NCI-H2196 (cell line): ENCODE results near the gene CUL2.

Experiments used
- DNase-seq: peaks from one replicate; lab custom pipeline; 2025; ENCODE audit not compliant: unreplicated experiment; lab: John Stamatoyannopoulos, UW

Gene CUL2

DNA sequence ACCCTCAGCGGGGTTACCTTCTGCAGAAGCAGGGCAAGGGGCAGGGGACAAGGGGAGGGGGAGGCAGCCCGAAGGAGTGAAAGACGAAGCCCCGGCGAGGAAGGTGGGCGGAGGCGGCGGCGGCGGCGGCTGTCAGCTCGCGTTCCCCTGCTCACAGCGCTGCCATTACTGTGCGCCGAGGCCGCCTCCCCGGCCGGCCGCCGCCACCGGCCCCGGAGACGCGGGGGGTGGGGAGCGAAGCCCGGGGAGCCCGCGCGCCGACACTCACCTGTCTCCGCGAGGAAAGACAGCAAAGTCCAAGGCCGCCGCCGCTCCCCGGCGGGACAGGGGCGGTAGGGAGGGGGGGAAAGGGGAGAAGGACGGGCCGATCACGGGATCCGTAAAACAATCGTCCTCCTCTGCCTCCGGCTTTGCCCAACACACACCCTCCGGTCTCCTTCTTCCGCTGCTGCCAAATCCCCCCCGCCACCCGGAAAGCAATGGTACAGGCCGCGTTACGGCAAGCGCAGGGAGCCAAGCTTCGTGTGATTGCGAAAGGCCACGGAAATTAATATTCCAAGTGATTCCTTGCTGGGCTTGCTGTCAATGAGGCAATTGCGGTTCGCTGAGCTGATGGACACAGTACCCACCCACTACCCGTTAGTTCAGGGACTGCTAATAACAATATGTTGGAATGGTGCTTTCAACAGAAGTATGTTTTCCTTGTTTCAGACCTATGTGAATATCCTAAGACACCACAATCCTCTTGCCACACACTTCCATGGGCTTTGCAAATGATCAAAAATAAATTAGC, at the start of gene CUL2:
CUL2 (minus strand) TSS at position 180 of the 793 bp plus-strand sequence. CDS start 19,024 bp downstream, outside the sequence.
- peak; percentile 76 for DNase-seq

DNA sequence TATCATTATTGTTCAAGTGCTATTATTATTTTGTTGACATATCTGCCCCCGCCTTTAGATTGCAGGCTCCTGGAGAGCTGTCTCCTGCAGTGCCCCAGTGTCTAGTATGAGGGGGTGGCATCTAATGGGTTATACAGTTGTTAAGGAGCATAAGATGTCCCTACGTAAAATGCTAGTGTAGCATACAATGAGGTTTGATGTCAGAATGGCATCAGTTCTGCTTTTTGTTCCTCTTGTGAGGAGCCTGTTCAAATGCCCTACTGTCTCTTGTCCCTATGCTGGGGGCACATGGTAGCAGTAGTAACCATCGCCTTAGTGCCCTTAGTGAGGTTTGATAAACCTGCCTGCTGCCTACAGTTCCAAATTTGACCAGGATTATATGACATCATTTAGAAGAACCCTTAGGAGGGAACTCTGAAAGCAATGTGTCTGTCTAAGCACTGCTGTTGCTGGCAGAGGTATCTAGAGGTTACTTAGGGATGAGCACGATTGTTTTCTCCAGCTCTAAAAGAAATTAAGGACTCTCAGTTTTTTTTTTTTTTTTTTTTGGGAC, 46.2 kb upstream of the CUL2 start:
- DNase-seq: no peak

DNA sequence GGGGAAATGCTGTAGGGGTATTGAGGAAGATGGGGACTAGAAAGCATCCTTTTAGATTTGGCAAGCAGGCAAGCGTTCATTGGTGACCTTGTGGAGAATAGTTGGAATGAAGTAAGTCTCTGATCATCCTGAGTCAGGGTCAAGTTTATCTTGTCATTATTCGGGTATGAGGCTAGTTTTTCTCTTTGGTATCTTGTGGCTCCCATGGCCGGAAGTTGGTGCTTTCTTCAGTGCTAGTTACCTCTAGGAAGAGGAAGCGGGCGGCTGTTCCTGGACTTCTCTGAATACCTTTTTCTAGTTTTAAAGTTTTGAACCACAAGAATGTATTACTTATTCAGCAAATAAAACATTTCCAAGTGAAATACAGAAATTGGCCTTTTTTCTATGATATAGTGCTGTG, 45.7 kb upstream of the CUL2 start:
- DNase-seq: no peak

DNA sequence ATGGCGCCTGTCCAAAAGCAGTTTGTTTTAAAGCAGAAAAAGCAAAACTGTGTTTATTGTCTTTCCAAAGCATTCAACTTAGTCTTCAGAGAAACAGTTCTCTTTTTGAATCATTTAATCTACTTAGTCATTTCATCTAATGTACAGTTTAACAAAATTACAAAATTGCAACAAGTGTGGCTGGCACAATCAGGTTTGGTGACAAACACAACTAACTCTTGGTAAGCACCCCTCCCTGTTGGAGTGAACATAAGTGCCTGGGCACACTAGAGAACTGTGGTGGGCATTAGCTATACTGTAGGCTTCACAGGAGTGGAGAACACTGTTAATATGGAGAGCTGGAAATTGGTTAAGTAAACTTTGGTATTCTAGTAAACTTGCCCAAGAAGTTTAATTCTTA, 43.4 kb upstream of the CUL2 start:
- no peak for DNase-seq

DNA sequence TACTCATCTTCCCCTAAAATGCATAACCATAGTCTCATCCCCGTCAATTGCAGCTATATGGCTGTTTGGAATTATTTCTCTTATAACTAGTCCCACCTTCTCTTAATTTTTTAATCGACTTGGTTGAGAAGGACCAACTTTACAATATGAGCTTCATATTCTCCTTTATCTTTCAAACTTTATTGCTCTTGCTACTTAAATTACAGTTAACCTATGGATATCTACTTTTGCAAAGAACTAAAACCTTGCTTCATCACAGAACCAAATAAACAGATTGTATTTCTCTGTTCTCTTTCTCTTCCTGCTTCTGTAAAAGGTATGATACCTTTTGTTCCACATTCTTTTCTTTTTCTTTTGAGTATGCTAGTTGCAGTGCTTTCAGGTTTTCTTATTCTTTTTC, 42.6 kb upstream of the CUL2 start:
- DNase-seq: no peak

DNA sequence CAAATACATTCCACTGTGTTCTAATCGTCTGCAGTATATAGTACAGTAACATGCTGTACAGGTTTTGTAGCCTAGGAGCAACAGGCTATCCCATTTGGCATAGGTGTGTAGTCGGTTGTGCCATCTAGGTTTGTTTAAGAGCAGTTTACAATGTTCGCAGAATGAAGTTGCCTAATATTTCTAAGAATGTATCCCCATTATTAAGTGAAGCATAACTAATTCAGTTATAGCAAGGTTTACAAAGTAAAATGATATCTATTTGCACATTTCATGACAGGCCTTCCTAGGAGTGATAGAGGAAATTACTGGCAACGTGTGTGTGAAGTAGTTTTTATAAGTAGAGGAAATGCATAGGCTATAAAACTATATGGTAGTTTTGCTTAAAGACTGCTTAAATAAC, 40.5 kb upstream of the CUL2 start:
- peak; percentile 13 for DNase-seq

DNA sequence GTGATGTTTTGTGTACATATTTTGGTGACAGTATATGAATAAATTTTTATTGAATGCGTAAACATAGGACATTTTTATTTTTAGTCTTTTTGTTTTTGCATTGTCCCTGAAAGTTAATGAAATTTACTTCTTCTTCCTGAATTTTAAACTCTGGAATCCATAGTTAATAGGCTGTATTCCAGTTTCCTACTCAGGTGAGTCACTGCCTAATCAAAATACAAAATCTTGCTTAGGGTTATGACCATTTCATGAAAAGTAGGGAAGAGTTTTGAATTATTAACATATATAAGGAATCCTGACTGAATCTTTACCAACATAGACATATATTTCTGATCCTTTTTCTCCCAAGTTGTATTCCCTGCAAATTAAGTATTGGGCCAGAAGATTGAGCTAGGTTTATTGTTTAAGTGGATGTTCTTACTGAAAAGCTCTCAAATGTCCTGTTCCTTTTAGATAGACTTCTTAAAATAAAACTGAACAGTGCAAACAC, 39.1 kb upstream of the CUL2 start:
- DNase-seq: no peak

DNA sequence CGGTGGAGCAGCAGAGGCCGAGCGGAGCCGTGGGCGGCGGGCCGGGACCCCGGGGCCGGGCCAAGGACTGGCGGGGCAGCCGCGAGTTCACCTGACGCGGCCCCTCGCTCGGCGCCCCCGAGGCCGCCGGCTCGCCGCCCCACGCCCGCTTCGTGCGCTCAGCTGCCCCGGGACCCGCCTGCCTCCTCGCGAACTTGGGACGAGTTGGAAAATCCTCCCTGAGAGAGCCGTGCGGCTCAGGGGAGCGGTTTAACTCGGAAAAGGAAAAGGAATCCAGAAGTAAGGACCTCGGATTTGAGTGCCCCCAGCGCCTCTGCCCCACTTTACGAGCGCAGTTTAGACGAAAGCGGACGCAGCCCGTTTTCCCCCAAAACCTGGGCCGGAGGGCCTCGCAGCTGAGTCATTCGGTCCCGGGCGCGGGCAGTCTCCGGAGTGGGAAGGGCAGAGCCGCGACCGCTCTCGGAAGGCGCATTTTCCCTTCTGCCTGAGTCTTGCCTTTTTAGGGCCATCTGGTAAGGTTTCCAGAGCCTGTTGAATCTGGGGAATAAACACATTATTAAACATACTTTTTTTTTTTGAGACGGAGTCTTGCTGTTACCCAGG, 37.2 kb upstream of the CUL2 start:
- no peak for DNase-seq

DNA sequence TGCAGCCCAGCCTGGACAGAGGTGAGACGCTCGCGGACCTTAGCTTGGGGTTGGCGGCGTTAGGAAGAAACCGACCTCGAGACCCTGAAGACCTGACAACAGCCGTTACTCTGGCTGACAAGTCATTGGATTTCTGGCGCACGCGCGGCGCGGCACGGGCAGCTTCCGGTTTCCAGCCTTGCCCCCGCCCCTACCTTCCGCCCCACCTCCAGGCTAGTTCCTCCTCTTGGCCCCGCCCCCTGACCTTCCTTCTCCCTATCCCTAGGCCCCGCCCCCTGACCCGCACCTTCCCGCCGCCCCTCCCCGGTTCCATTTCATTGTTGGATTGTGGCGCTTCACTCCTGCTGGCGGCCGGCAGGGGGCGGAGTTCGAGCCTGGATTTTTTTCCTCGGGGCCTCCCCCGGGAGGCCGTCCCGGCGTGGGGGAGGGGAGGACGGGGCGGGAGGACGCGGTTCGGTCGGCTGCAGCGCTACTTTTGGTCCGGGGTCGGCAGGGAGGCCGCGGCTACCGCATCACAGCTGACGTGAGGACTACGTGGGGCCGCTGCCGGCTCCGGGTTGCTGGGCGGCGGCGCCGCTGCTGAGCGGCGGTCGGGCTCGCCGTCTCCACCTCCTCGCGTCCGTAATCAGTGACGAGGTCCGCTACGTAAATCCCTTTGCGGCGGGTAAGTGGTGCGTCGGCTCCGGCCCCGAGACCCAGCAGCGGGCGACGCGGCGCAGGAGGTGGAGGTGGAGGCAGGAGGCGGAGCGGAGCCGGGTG, 36.6 kb upstream of the CUL2 start, which contains the start of gene CREM:
CREM (plus strand) TSS at position 317 of the 759 bp plus-strand sequence. CDS start 10,990 bp downstream, outside the sequence.
- DNase-seq: peak; percentile 87

DNA sequence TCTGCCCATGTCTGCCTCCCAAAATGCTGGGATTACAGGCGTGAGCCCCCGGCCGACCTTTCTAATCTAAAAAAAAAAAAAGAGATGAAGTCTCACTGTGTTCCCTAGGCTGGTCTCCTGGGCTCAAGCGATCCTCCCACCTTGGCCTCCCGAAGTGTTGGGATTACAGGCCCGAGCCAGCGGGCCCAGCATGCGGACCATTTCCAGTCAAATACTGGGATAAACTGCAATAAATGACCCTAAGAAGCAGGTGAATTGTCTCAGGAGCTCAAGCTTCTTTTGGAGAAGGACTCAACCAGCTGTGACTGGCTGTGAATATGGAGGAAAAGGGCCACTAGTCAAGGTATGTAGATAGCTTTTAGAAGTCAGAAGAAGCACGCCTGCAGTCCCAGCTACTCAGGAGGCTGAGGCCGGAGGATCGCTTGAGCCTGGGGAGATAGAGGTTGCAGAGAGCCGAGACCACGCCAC, 36.0 kb upstream of the CUL2 start:
- no peak for DNase-seq

DNA sequence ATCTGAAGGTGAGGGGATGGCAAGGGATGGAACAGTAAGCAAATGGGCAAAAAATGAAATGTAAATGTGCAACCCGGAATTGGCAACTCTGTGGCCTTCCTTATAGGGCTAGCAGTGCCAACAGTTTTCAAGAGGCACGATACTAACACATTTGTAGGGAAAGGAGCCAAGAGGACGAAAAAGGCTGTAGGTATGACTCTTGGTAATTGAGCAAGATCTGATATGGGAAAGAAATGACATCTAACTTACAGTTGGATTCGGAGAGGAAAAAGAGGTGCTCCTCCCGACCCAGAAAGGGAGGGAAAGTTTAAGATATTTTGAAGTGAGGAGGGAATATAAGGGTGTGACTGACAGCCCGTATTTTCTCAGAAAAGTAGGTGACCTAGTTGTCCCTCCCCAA, 34.4 kb upstream of the CUL2 start:
- no peak for DNase-seq

DNA sequence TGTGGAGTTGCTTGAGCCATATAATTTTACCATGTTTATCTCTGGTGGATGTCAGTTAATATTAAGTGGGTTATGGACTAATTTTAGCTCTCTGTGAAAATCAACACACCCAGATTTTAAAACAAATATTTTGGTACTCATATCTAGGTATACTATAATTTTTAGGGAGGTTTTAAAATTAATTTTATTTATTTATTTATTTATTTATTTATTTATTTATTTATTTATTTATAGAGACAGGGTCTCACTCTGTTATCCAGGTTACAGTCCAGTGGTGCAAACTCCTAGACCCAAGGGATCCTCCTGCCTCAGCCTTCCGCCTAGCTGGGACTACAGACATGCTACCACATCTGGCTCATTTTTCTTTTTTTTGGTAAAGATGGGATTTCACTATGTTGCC, 29.2 kb upstream of the CUL2 start:
- DNase-seq: no peak

DNA sequence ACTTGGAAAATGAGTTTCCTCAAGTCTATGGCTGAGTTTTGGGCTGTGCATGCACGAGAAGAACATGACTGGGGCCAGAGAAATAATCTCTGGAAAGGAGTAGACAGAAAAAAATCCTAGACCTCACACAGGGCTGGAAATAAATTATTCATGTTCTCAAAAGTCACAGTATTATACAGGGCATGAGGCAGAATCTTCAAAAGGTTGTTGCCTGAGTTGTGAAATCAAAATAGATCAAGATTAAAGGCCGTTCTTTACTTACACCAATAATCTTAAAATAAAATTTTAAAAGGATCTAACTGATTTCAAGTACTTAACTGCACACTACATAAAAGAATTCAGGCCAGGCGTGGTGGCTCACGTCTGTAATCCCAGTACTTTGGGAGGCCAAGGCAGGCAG, 22.4 kb upstream of the CUL2 start:
- DNase-seq: no peak

DNA sequence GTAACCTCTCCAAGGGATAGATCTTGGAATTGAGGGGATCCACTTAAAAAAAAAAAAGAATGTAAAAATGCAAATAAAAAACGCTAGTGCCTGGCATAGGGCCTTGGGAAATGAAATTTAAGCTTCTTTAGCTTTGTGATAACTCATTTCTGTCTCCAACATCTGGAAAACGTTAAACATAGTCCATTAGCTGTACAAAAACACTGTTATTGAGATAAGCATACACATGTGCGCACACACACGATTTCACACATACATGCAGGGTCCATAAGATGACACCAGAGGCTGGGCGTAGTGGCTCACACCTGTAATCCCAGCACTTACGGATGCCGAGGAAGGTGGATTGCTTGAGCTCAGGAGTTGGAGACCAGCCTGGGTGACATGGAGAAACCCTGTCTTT, 13.7 kb upstream of the CUL2 start:
- DNase-seq: no peak

DNA sequence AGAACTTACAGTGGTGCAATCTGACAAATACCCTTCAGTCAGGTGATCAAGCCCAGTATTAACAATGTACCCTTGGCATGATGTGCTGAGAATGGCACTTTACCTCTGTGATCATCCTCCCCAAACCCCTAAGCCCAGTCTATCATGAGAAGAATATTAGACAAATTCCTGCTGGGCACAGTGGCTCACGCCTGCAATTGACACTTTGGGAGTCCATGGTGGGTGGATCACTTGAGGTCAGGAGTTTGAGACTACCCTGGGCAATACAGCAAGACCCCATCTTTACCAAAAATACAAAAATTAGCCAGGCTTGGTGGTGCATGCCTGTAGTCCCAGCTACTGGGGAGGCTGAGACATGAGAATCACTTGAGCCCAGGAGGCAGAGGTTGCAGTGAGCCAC, 7.4 kb upstream of the CUL2 start:
- no peak for DNase-seq

DNA sequence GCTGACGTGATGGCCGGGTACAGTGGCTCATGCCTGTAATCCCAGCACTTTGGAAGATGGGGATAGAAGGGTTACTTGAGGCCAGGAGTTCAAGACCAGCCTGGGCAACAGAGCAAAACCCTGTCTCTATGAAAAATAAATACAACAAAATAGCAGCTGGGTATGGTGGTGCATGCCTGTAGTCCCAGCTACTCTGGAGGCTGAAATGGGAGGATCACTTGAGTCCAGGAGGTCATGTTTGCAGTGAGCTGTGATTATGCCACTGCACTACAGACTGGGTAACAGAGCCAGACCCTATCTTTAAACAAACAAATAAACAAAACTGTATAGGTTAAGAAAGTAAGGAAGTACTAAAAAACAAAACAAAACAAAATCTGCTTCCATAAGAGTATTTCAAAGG, 6.2 kb upstream of the CUL2 start:
- no peak for DNase-seq

DNA sequence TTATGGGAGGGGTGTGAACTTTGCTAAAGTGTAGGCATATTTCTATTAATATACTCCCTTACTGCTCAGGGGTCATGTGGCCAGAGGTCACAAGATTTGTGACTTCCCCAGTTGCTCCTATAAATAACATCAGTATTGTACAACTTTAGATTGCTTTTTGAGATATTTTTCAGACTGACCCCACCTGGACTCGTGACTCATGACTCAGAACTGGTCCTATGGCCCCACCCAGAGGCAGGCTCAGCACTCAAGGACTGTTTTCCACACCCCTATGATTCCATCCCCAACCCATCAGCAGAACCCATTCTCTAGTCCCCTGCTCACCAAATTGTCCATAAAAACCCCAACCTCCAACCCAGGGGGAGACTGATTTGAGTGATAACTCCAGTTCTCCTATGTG, 2.7 kb upstream of the CUL2 start:
- no peak for DNase-seq

DNA sequence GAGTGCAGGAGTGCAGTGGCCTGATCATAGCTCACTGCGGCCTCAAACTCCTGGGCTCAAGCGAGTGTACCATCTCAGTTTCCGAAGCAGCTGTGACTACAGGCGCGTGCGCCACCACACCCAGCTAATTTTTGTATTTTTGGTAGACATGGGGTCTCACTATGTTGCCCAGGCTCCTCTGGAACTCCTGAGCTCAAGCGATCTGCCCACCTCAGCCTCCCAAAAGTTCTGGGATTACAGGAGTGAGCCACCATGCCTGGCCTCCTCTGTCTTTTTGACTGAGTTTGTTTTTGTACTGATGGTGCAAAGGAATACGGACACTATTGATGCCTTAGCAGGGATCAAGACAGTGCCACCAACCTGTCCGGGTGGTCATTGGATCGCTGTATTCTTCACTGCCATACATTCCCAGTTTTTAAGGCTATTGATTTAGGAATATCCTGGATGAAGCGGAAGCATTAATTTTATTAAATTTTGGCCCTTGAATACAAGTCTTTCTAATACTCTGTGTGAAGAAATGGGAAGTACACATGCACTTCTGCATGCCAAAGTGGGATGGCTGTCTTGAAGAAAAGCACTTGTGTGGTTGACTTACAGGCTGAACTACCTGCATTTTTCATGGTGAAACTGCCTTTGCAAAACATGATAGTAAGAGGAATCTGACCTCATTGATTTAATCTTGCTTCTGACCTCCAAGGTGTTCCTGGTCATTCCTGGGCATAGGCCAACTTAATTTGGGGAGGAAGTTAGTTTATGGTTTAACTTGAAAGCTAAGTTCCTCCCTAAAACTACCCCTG, 2.1 kb upstream of the CUL2 start:
- no peak for DNase-seq

DNA sequence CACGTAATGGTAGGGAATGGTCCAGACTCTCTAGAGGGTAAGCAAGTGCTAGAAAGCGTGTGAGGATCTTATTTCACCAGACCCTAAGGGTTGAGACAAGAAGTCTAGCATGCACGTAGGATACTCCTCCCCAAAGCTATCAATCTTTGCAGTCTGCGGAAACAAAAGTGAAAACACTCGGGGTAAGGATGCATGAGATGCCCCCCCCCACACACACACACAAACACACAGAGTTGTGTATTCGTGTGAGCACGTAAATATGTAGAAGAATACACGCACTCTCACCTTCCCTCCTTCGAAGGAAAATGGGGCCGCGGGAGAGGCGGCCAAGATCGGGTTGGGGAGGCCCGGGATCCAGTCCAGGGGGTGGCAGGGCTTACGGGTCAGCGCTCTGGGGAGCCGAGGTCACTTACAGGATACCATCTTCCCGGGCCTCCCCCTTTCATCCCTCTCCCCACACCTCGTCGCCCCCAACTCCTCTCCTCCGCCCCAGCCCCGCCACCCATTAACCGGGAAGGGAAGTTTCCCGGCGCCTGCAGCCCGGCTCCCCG, 455 bp downstream of the CUL2 start:
- no peak for DNase-seq

DNA sequence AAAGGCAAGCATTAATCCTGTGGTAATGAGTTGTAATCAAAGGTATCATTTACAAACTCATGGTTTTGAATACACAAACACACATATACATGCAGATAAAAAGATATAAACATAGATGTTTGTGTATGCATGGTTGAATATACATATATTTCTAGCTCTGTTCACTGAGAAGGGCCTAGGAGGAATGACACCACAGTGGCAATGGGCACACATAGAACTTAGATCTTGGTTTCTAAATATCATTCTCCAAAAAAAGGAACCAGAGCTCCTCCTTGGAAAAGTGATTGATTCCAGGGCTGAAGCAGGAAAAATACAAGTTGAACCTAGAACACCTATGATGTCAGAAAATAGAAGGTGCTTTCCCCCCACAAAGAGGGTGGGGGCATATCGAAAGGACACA, 6.9 kb downstream of the CUL2 start:
- DNase-seq: no peak
